ENCODE data around the gene FRMD4A. TPM values are rescaled to one million over a fixed set of nuclear protein-coding genes. Genes with fewer than 3 reads are reported as not detected.

Gene FRMD4A
- total and polyA plus RNA-seq, 8 donors: 6.9 to 25.3 (median 11.3) TPM

- no peak for DNase-seq
- no peak overlapping the region for H3K27ac ChIP-seq
- TF ChIP-seq POLR2A (IDR thresholded peaks at IDR 0.05): no peak
- no peak for TF ChIP-seq EP300 (IDR thresholded peaks at IDR 0.05)
- TF ChIP-seq, protein P1, sequence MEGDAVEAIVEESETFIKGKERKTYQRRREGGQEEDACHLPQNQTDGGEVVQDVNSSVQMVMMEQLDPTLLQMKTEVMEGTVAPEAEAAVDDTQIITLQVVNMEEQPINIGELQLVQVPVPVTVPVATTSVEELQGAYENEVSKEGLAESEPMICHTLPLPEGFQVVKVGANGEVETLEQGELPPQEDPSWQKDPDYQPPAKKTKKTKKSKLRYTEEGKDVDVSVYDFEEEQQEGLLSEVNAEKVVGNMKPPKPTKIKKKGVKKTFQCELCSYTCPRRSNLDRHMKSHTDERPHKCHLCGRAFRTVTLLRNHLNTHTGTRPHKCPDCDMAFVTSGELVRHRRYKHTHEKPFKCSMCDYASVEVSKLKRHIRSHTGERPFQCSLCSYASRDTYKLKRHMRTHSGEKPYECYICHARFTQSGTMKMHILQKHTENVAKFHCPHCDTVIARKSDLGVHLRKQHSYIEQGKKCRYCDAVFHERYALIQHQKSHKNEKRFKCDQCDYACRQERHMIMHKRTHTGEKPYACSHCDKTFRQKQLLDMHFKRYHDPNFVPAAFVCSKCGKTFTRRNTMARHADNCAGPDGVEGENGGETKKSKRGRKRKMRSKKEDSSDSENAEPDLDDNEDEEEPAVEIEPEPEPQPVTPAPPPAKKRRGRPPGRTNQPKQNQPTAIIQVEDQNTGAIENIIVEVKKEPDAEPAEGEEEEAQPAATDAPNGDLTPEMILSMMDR (IDR thresholded peaks at IDR 0.05): no peak
- no peak for TF ChIP-seq POLR2AphosphoS5 (IDR thresholded peaks at IDR 0.05)
- H3K27me3 ChIP-seq: peaks cover 0 to 4% (median 0%) of the 10 kb centered on the region in 3 donors
- no peaks in the 10 kb centered on the region for H3K9me3 ChIP-seq
- intact Hi-C loops (cut with DNase I; ENCODE audit: low total_unique reads): no loop called here
- H3K36me3 ChIP-seq: no peaks in the 10 kb centered on the region
- H3K4me3 ChIP-seq: no peak overlapping the region
- 67 to 81% (median 74%) methylated on average over 3 of the region's 3 CpGs for WGBS, 5 donors
- peaks cover 0 to 10% (median 1%) of the 10 kb centered on the region in 4 donors for H3K4me1 ChIP-seq
Measured at GRCh38 chr10:14086596-14086995, 244.1 kb downstream of the FRMD4A start.

GRCh38 chr10:14084875-14085274 is 245.8 kb downstream of the FRMD4A start:
- WGBS, 5 donors: 75 to 86% (median 82%) methylated on average over 7 of the region's 7 CpGs
- TF ChIP-seq POLR2AphosphoS5 (IDR thresholded peaks at IDR 0.05) (no peak), EP300 (IDR thresholded peaks at IDR 0.05) (no peak), POLR2A (IDR thresholded peaks at IDR 0.05) (no peak)
- TF ChIP-seq, protein P1 (IDR thresholded peaks at IDR 0.05): no peak
- intact Hi-C loops (cut with DNase I; ENCODE audit: low total_unique reads): no loop called here
- H3K9me3 ChIP-seq: no peaks in the 10 kb centered on the region
- no peaks in the 10 kb centered on the region for H3K36me3 ChIP-seq
- H3K4me3 ChIP-seq: no peak overlapping the region
- peaks cover 0 to 10% (median 1%) of the 10 kb centered on the region in 4 donors for H3K4me1 ChIP-seq
- peaks cover 0 to 4% (median 0%) of the 10 kb centered on the region in 3 donors for H3K27me3 ChIP-seq
- H3K27ac ChIP-seq: no peak overlapping the region
- no peak for DNase-seq

DNA sequence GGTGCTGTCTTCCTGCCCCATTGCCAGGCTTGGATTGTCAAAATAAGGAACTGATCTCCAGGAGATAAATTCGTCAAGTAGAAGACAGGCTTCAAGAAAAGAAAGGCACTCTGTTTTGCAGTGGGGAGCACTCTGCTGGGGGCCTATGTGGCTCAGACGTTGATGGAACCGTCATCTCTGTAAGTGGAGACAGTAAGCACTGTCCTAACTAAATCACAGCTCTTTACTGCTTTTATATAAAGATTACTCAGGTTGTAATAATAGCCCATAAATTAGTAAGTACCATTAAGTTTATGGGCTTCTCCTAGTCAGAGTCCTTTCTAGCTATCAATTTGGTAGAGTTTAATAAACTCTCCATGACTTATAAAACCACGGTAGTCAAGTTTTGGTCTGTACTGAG is 249.9 kb downstream of the FRMD4A start:
- no peaks in the 10 kb centered on the region for H3K4me1 ChIP-seq
- peaks cover 0 to 4% (median 0%) of the 10 kb centered on the region in 3 donors for H3K27me3 ChIP-seq
- DNase-seq: no peak
- peaks cover 0 to 8% (median 3%) of the 10 kb centered on the region in 4 donors for H3K9me3 ChIP-seq
- 74 to 87% (median 80%) methylated on average over 4 of the region's 4 CpGs for WGBS, 5 donors
- TF ChIP-seq, protein P1 (IDR thresholded peaks at IDR 0.05): no peak
- TF ChIP-seq EP300 (IDR thresholded peaks at IDR 0.05) (no peak), POLR2A (IDR thresholded peaks at IDR 0.05) (no peak), POLR2AphosphoS5 (IDR thresholded peaks at IDR 0.05) (no peak)
- no peak overlapping the region for H3K4me3 ChIP-seq
- intact Hi-C loops (cut with DNase I; ENCODE audit: low total_unique reads): no loop called here
- H3K36me3 ChIP-seq: no peaks in the 10 kb centered on the region
- no peak overlapping the region for H3K27ac ChIP-seq

- WGBS, 5 donors: 64 to 82% (median 81%) methylated on average over 3 of the region's 3 CpGs
- no peak for TF ChIP-seq POLR2A (IDR thresholded peaks at IDR 0.05)
- TF ChIP-seq, protein P1 (IDR thresholded peaks at IDR 0.05): no peak
- Histone ChIP-seq H3K27me3 (no peaks in the 10 kb centered on the region), H3K4me3 (no peak overlapping the region), H3K36me3 (no peaks in the 10 kb centered on the region), H3K9me3 (peaks cover 0 to 8% (median 3%) of the 10 kb centered on the region in 4 donors), H3K4me1 (peaks cover 6 to 13% (median 10%) of the 10 kb centered on the region in 4 donors), H3K27ac (no peak overlapping the region)
- intact Hi-C loops (cut with DNase I; ENCODE audit: low total_unique reads): no loop called here
- no peak for DNase-seq
Measured at GRCh38 chr10:14077430-14077829, 253.3 kb downstream of the FRMD4A start.

All from stomach (tissue), 9 donors.